Neural progenitor cell (in vitro differentiated cells): ENCODE data around the gene FUBP1.

ENCODE experiments used
- CTCF ChIP-seq: fragments of 200-600 bp; sonication (generic); IDR thresholded peaks from 2 replicates; pipeline ENCODE4 v1.5.1; 2017; ENCODE audit warnings: antibody characterized with exemption, mild to moderate bottlenecking
- EZH2 ChIP-seq: fragments of 200-600 bp; sonication (generic); IDR thresholded peaks from 2 replicates; pipeline ENCODE4 v1.6.1; 2017; ENCODE audit warnings: antibody characterized with exemption, mild to moderate bottlenecking, moderate library complexity
- EZH2phosphoT487 ChIP-seq: fragments of 200-600 bp; sonication (generic); IDR thresholded peaks from 2 replicates; pipeline ENCODE4 v1.6.1; 2017; ENCODE audit warnings: antibody characterized with exemption

GRCh38 chr1:77966291-77966690, 12.6 kb downstream of the FUBP1 start:
- no peak for TF ChIP-seq CTCF
- no peak for TF ChIP-seq EZH2
- no peak for TF ChIP-seq EZH2phosphoT487
